GM12864 (cell line): ENCODE measurements around the gene NHS.

ENCODE experiments used
- DNase-seq: peaks from one replicate; pipeline ENCODE4 v3.0.0-alpha.2; 2011; ENCODE audit warnings: low read depth
- H3K4me3 ChIP-seq: 2 replicates; pipeline ENCODE4 v1.5.1; 2011; ENCODE audit warnings: mild to moderate bottlenecking, low read depth, low read length, control low read depth
- CTCF ChIP-seq: IDR thresholded peaks from 2 replicates; pipeline ENCODE4 v1.5.1; 2011; ENCODE audit warnings: low read depth, mild to moderate bottlenecking, moderate library complexity, low read length, control low read depth, inconsistent platforms; ENCODE audit errors: missing control alignments

Gene NHS

GRCh38 chrX:17414027-17414658, 39.1 kb downstream of the NHS start:
- no peak for DNase-seq
- no peak overlapping the region for H3K4me3 ChIP-seq
- TF ChIP-seq CTCF = no peak

- DNase-seq = no peak
- no peak overlapping the region for H3K4me3 ChIP-seq
- TF ChIP-seq CTCF = no peak
Observed at GRCh38 chrX:17414839-17415238, 39.8 kb downstream of the NHS start.

- no peak overlapping the region for H3K4me3 ChIP-seq
- TF ChIP-seq CTCF = no peak
Observed at GRCh38 chrX:17415242-17415810, 40.3 kb downstream of the NHS start.

GRCh38 chrX:17417372-17417771, 42.4 kb downstream of the NHS start:
- no peak overlapping the region for H3K4me3 ChIP-seq
- no peak for DNase-seq
- TF ChIP-seq CTCF = no peak

More at GRCh38 chrX:17415242-17415810, 40.3 kb downstream of the NHS start:
- no peak for DNase-seq

- DNase-seq = no peak
- no peak for TF ChIP-seq CTCF
- no peak overlapping the region for H3K4me3 ChIP-seq
Observed at GRCh38 chrX:17425136-17425535, 50.1 kb downstream of the NHS start.

GRCh38 chrX:17425551-17425950, 50.6 kb downstream of the NHS start:
- no peak for TF ChIP-seq CTCF
- no peak overlapping the region for H3K4me3 ChIP-seq
- no peak for DNase-seq

GRCh38 chrX:17431171-17431570, 56.2 kb downstream of the NHS start:
- no peak for TF ChIP-seq CTCF
- no peak for DNase-seq
- no peak overlapping the region for H3K4me3 ChIP-seq
